H1 (cell line): ENCODE results near the gene CSGALNACT2. TPM values are rescaled to one million over a fixed set of nuclear protein-coding genes. Genes with fewer than 3 reads are reported as not detected.

Experiments used
- CTBP2 ChIP-seq: IDR thresholded peaks from 2 replicates; pipeline ENCODE4 v1.7.0; 2011; ENCODE audit warnings: borderline replicate concordance, mild to moderate bottlenecking, moderate library complexity, mixed read lengths, low read length; ENCODE audit not compliant: insufficient read depth, insufficient read length
- POLR2A ChIP-seq, 2 experiments: IDR thresholded peaks; 1 replicate in 1 of 2; 2 replicates in 1 of 2; pipeline ENCODE4 v1.6.1; 2011; ENCODE audit warnings: low read depth in 2 of 2, low read length in 2 of 2, mild to moderate bottlenecking in 2 of 2; ENCODE audit errors: control extremely low read depth in 1 of 2
- POU5F1 ChIP-seq: IDR thresholded peaks from 2 replicates; pipeline ENCODE4 v1.6.1; 2011; ENCODE audit warnings: low read depth, mild to moderate bottlenecking, low read length, moderate library complexity
- RAD21 ChIP-seq, 2 experiments: IDR thresholded peaks in 1 of 2; conservative IDR thresholded peaks in 1 of 2; 2 replicates each; pipeline ENCODE4 v1.6.1; 2011; ENCODE audit warnings: low read depth in 2 of 2, low read length in 2 of 2, improper control_type of control experiment in 1 of 2, inconsistent platforms in 1 of 2, mild to moderate bottlenecking in 1 of 2, moderate library complexity in 1 of 2
- polyA plus RNA-seq, 7 experiments: library from polyadenylated mRNA; depleted of rRNA in 3 of 7; stranded (reverse) in 5 of 7; unstranded in 2 of 7; fragments of >200 nt in 5 of 7; fragments of 200-250 nt in 2 of 7; gene quantifications; 1 replicate in 5 of 7; 2 replicates in 1 of 7; 4 replicates in 1 of 7; pipeline versions ENCODE4 v1.2.1 to v1.2.3, GENCODE V29; 2011 to 2013; ENCODE audit warnings: missing spikeins in 2 of 7, mixed read lengths in 2 of 7
- total RNA-seq: library from RNA; stranded (reverse); fragmentation: NEBNext Ultra II Directional; extraction: Animal tissue kit (Norgen Biotek cat#: 25700); gene quantifications from 2 replicates; pipeline ENCODE4 v1.2.1, GENCODE V29; 2021

Gene CSGALNACT2
- total and polyA plus RNA-seq, 2 of the 8 experiments (the other 6 are each of a cell fraction or from before 2014, with no cell fraction given): 2.6 to 5.3 TPM

DNA sequence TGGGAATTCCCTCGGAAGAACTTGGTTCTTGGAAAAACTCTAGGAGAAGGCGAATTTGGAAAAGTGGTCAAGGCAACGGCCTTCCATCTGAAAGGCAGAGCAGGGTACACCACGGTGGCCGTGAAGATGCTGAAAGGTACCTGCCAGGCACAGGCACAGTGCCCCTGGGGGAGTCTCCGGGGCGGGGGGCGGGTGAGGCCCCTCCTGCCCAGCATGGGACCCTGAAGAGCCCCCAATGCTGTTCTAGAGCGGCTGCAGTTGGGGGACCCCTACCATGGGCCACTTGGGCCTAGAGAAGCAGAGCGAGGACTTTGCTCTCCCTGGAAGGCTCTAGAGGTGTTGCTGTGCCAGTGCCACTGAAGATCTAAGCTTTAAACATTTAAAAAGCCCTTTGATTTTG is 21.6 kb upstream of the CSGALNACT2 start (continued):
- no peak for TF ChIP-seq CTBP2
- no peak for TF ChIP-seq POLR2A (IDR thresholded peaks at IDR 0.05; ENCODE audit: control extremely low read depth in 1 of 2, low read depth in 2 of 2, low read length in 2 of 2)
- TF ChIP-seq POU5F1: no peak
- no peak for TF ChIP-seq RAD21 (IDR thresholded peaks at IDR 0.05 in 1 of 2, conservative IDR thresholded peaks at IDR 0.05 in 1 of 2; ENCODE audit: low read depth in 2 of 2, low read length in 2 of 2)
